Ishikawa (cell line): ENCODE results near the gene WWOX.

Experiments
- CEBPB ChIP-seq: IDR thresholded peaks from 2 replicates; pipeline ENCODE4 v1.6.1; 2012
- CREB1 ChIP-seq: IDR thresholded peaks from 2 replicates; pipeline ENCODE4 v1.6.1; 2012; ENCODE audit warnings: low read depth
- EGR1 ChIP-seq: IDR thresholded peaks from 2 replicates; pipeline ENCODE4 v1.6.1; 2012
- EP300 ChIP-seq: IDR thresholded peaks from 2 replicates; pipeline ENCODE4 v1.6.1; 2012; ENCODE audit warnings: borderline replicate concordance
- MAX ChIP-seq: IDR thresholded peaks from 2 replicates; pipeline ENCODE4 v1.6.1; 2012
- NFIC ChIP-seq: IDR thresholded peaks from 2 replicates; pipeline ENCODE4 v1.6.1; 2012
- RAD21 ChIP-seq: IDR thresholded peaks from 2 replicates; pipeline ENCODE4 v1.6.1; 2012; ENCODE audit warnings: low read depth
- REST ChIP-seq: IDR thresholded peaks from 2 replicates; pipeline ENCODE4 v1.6.1; 2012; ENCODE audit warnings: low read depth, mild to moderate bottlenecking
- TAF1 ChIP-seq: IDR thresholded peaks from 2 replicates; pipeline ENCODE4 v1.6.1; 2012; ENCODE audit warnings: low read depth, mild to moderate bottlenecking
- TCF12 ChIP-seq: IDR thresholded peaks from 2 replicates; pipeline ENCODE4 v1.6.1; 2012; ENCODE audit warnings: low read depth
- TEAD4 ChIP-seq: IDR thresholded peaks from 2 replicates; pipeline ENCODE4 v1.6.1; 2012
- YY1 ChIP-seq: IDR thresholded peaks from 2 replicates; pipeline ENCODE4 v1.6.1; 2012; ENCODE audit warnings: low read depth
- ZBTB7A ChIP-seq: IDR thresholded peaks from 2 replicates; pipeline ENCODE4 v1.6.1; 2012; ENCODE audit warnings: low read depth

- TF ChIP-seq TCF12, result no peak
- no peak for TF ChIP-seq CREB1
- no peak for TF ChIP-seq CEBPB
- no peak for TF ChIP-seq TAF1
- TF ChIP-seq REST, result no peak
- no peak for TF ChIP-seq YY1
- no peak for TF ChIP-seq NFIC
- no peak for TF ChIP-seq TEAD4
- TF ChIP-seq EGR1, result no peak
- no peak for TF ChIP-seq MAX
- TF ChIP-seq EP300, result no peak
- no peak for TF ChIP-seq RAD21
- no peak for TF ChIP-seq ZBTB7A
Observed at GRCh38 chr16:78623796-78624195, 524.3 kb downstream of the WWOX start.
